OCI-LY1 (cell line): Measurements from ENCODE around the gene DAO.

Experiments used
- H2AFZ ChIP-seq: fragments of 200-600 bp; sonication (generic), shearing (Covaris generic); 2 replicates; pipeline ENCODE4 v1.6.0; 2014; ENCODE audit warnings: antibody characterized with exemption, mild to moderate bottlenecking, low read length
- H3F3A ChIP-seq: fragments of 200-600 bp; sonication (generic), shearing (Covaris generic); 2 replicates; pipeline ENCODE4 v1.6.0; 2014; ENCODE audit warnings: mild to moderate bottlenecking, antibody characterized with exemption, low read length, moderate library complexity; ENCODE audit not compliant: insufficient read depth
- H3K27ac ChIP-seq: fragments of 200-600 bp; sonication (generic); 2 replicates; pipeline ENCODE4 v1.5.1; 2014; ENCODE audit warnings: low read length, mixed run types, mild to moderate bottlenecking, low read depth; ENCODE audit not compliant: poor library complexity, severe bottlenecking
- H3K27me3 ChIP-seq: fragments of 200-600 bp; sonication (generic); 2 replicates; pipeline ENCODE4 v1.6.0; 2014; ENCODE audit warnings: antibody characterized with exemption, mild to moderate bottlenecking, low read length, moderate library complexity; ENCODE audit not compliant: insufficient read depth
- H3K36me3 ChIP-seq: fragments of 200-600 bp; sonication (generic); 2 replicates; pipeline ENCODE4 v1.6.1; 2014; ENCODE audit warnings: mild to moderate bottlenecking, antibody characterized with exemption, low read length, moderate library complexity, mixed read lengths; ENCODE audit not compliant: insufficient read depth
- H3K4me1 ChIP-seq: fragments of 200-600 bp; sonication (generic); 2 replicates; pipeline ENCODE4 v1.5.1; 2014; ENCODE audit warnings: mild to moderate bottlenecking, low read length, moderate library complexity; ENCODE audit not compliant: insufficient read depth, severe bottlenecking
- H3K4me2 ChIP-seq: fragments of 200-600 bp; sonication (generic), shearing (Covaris generic); 2 replicates; pipeline ENCODE4 v1.6.1; 2014; ENCODE audit warnings: low read length
- H3K4me3 ChIP-seq: fragments of 200-600 bp; sonication (generic); 2 replicates; pipeline ENCODE4 v1.5.1; 2014; ENCODE audit warnings: low read length, low read depth, mild to moderate bottlenecking, mixed read lengths; ENCODE audit not compliant: poor library complexity, severe bottlenecking
- H3K79me2 ChIP-seq: fragments of 200-600 bp; shearing (Covaris generic); 2 replicates; pipeline ENCODE4 v1.6.1; 2016; ENCODE audit warnings: mixed run types, low read length, mixed read lengths; ENCODE audit not compliant: insufficient read depth
- H3K9ac ChIP-seq: fragments of 200-600 bp; sonication (generic), shearing (Covaris generic); 2 replicates; pipeline ENCODE4 v1.6.1; 2014; ENCODE audit warnings: mild to moderate bottlenecking, low read length, mixed read lengths
- H3K9me2 ChIP-seq: fragments of 200-600 bp; sonication (generic), shearing (Covaris generic); 2 replicates; pipeline ENCODE4 v1.6.1; 2014; ENCODE audit warnings: low read depth, mild to moderate bottlenecking, low read length, mixed read lengths
- H3K9me3 ChIP-seq: fragments of 200-600 bp; shearing (Covaris generic); 2 replicates; pipeline ENCODE4 v1.6.1; 2014; ENCODE audit warnings: low read length, mixed read lengths
- H4K20me1 ChIP-seq: fragments of 200-600 bp; sonication (generic), shearing (Covaris generic); 2 replicates; pipeline ENCODE4 v1.6.0; 2016; ENCODE audit warnings: mild to moderate bottlenecking, low read length; ENCODE audit not compliant: insufficient read depth
- EZH2 ChIP-seq: fragments of 200-600 bp; sonication (generic), shearing (Covaris generic); IDR thresholded peaks from 2 replicates; pipeline ENCODE4 v1.8.0; 2017; ENCODE audit warnings: borderline replicate concordance, mixed run types, mild to moderate bottlenecking, antibody characterized with exemption, low read length, moderate library complexity, mixed read lengths
- TF ChIP-seq, protein P1 (sequence below): fragments of 200-600 bp; sonication (generic), shearing (Covaris generic); IDR thresholded peaks from 2 replicates; pipeline ENCODE4 v1.5.1; 2017; ENCODE audit warnings: mild to moderate bottlenecking, antibody characterized with exemption, low read length, moderate library complexity, mixed read lengths

The DAO gene

DNA sequence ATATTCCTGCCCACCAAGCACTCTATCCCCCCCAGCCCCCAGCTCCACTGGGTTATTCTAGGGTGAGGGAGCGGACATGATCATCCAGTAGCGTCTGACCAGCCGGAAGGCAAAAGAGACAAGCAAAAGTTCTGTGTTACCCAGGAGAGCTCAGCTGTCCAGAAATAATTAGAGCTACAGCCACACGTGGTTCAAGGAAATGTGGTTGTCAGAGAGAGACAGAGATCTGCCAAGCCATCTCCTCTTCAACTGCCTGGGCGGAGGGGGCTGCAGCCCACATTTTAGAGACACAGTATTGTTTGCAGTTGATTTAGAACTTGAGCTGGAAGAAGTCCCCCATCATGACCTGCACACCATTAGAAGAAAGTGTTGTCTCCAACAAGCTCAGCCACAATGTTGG is 30.4 kb downstream of the DAO start:
- H3K9ac ChIP-seq, result no peak overlapping the region
- H4K20me1 ChIP-seq, result no peaks in the 10 kb centered on the region
- H3K27ac ChIP-seq, result no peak overlapping the region
- H3K36me3 ChIP-seq, result no peaks in the 10 kb centered on the region
- H2AFZ ChIP-seq, result no peak overlapping the region
- H3K79me2 ChIP-seq, result no peaks in the 10 kb centered on the region
- no peak overlapping the region for H3K4me2 ChIP-seq
- no peaks in the 10 kb centered on the region for H3K9me2 ChIP-seq
- no peaks in the 10 kb centered on the region for H3K4me1 ChIP-seq
- H3K4me3 ChIP-seq, result no peak overlapping the region
- TF ChIP-seq EZH2, result no peak
- TF ChIP-seq, protein P1, sequence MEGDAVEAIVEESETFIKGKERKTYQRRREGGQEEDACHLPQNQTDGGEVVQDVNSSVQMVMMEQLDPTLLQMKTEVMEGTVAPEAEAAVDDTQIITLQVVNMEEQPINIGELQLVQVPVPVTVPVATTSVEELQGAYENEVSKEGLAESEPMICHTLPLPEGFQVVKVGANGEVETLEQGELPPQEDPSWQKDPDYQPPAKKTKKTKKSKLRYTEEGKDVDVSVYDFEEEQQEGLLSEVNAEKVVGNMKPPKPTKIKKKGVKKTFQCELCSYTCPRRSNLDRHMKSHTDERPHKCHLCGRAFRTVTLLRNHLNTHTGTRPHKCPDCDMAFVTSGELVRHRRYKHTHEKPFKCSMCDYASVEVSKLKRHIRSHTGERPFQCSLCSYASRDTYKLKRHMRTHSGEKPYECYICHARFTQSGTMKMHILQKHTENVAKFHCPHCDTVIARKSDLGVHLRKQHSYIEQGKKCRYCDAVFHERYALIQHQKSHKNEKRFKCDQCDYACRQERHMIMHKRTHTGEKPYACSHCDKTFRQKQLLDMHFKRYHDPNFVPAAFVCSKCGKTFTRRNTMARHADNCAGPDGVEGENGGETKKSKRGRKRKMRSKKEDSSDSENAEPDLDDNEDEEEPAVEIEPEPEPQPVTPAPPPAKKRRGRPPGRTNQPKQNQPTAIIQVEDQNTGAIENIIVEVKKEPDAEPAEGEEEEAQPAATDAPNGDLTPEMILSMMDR, result no peak
- H3K9me3 ChIP-seq, result no peaks in the 10 kb centered on the region
- no peaks in the 10 kb centered on the region for H3F3A ChIP-seq
- no peaks in the 10 kb centered on the region for H3K27me3 ChIP-seq

DNA sequence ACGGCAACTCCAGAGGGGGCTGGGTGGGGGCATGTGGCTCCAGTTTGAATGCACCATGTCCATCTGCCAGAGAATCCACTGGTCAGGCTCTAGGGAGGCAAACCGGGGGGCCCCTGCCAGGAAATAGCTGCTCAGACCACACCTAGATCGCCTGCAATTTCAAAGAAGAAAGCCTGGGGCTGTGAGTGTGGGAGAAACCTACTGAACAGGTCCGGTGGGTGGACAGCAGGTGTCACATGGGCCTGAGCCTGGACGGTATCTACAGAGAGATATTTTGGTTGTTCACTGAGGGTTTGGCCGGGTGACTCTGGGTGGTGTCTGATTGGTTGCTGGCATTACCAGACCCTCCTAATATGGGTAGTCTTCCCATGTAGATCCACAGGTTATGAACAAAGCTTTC is 32.0 kb downstream of the DAO start:
- Histone ChIP-seq H3K79me2 (no peaks in the 10 kb centered on the region), H4K20me1 (no peaks in the 10 kb centered on the region), H3K9ac (no peak overlapping the region), H3K27me3 (no peaks in the 10 kb centered on the region), H3K4me3 (no peak overlapping the region), H3K4me1 (no peaks in the 10 kb centered on the region), H3K9me3 (no peaks in the 10 kb centered on the region), H3K27ac (no peak overlapping the region), H3K36me3 (no peaks in the 10 kb centered on the region), H2AFZ (no peak overlapping the region), H3F3A (no peaks in the 10 kb centered on the region), H3K9me2 (no peaks in the 10 kb centered on the region), H3K4me2 (no peak overlapping the region)
- no peak for TF ChIP-seq EZH2

DNA sequence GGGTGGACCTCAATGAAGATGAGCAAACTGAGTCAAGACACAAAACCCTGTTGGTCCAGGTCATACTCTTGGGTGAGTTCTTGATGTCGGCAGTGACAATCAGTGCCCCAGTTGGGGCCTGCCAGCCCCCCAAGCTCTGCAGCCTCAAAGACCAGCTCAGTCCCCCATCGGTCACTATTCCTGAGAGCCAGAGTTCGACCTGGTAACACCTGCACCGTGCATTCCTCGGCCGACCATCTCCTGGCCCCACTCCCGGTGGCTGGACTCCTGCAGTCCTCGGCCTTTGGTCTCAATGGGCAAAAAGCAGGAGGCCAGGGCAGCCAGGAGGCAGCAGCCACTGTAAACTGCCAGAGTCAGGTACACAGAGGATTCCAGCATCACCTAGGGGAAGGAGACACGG is 32.5 kb downstream of the DAO start:
- no peak overlapping the region for H3K4me3 ChIP-seq
- H2AFZ ChIP-seq, result no peak overlapping the region
- H3K9me3 ChIP-seq, result no peaks in the 10 kb centered on the region
- H3F3A ChIP-seq, result no peaks in the 10 kb centered on the region
- no peak overlapping the region for H3K9ac ChIP-seq
- TF ChIP-seq, protein P1, result no peak
- no peak for TF ChIP-seq EZH2
- H3K79me2 ChIP-seq, result no peaks in the 10 kb centered on the region
- H3K27ac ChIP-seq, result no peak overlapping the region
- no peaks in the 10 kb centered on the region for H3K4me1 ChIP-seq
- H3K36me3 ChIP-seq, result no peaks in the 10 kb centered on the region
- H3K27me3 ChIP-seq, result no peaks in the 10 kb centered on the region
- H3K4me2 ChIP-seq, result no peak overlapping the region
- H4K20me1 ChIP-seq, result no peaks in the 10 kb centered on the region
- no peaks in the 10 kb centered on the region for H3K9me2 ChIP-seq

DNA sequence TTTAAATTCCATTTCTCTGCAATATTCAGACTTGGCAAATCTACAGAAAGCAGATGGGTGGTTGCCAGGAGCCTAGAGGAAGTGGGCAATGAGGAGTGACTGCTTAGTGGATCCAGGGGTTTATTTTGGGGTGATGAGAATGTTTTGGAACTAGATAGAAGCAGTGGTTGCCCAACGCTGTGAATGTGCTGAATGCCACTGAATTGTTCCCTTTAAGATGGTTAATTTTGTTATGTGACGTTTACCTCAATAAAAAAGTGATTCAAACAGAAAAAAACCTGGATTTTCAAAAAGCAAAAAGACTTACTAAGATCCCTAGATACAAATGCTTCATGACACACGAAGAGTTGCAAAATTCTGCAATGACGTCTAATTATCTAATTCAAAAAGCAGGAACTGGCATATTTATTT is 34.2 kb downstream of the DAO start:
- Histone ChIP-seq H3K4me2 (no peak overlapping the region), H3F3A (no peaks in the 10 kb centered on the region), H3K4me1 (no peaks in the 10 kb centered on the region), H2AFZ (no peak overlapping the region), H3K27me3 (no peaks in the 10 kb centered on the region), H3K79me2 (no peaks in the 10 kb centered on the region), H4K20me1 (no peaks in the 10 kb centered on the region), H3K9ac (no peak overlapping the region), H3K9me2 (no peaks in the 10 kb centered on the region), H3K36me3 (no peaks in the 10 kb centered on the region), H3K27ac (no peak overlapping the region), H3K4me3 (no peak overlapping the region), H3K9me3 (no peaks in the 10 kb centered on the region)
- TF ChIP-seq, protein P1, result no peak
- no peak for TF ChIP-seq EZH2
